IMR-90 (cell line): ENCODE measurements around the gene COL4A2. TPM values are rescaled to one million over a fixed set of nuclear protein-coding genes. Genes with fewer than 3 reads are reported as not detected.

Experiments used
- ATAC-seq: fragments of 200-7000 bp; cut with Tn5 transposase; 2 replicates; pipeline ENCODE4 v1.9.1; 2020; ENCODE audit warnings: low read depth, mild to moderate bottlenecking, moderate library complexity
- BruUV-seq: library from RNA; stranded (reverse); fragments of 400-500 nt; replicated peaks from 2 replicates; lab custom pipeline; 2021; lab: Mats Ljungman, UMichigan
- CTCF ChIA-PET: fragments of 300-600 bp; formaldehyde crosslinking; extraction: SDS; loops from one replicate; lab custom pipeline; 2021; ENCODE audit warnings: antibody characterized with exemption; lab: Yijun Ruan, JAX
- POLR2A ChIA-PET: fragments of 300-600 bp; sonication (Branson Sonifier 250); formaldehyde crosslinking; loops from one replicate; lab custom pipeline; 2022; ENCODE audit warnings: antibody characterized with exemption; ENCODE audit not compliant: unreplicated experiment; lab: Charles Lee
- DNase-seq: peaks from one replicate; pipeline ENCODE4 v3.0.0; 2013
- H2AFZ ChIP-seq: replicated peaks from 2 replicates; pipeline ENCODE3; 2013; ENCODE audit warnings: low read length, mild to moderate bottlenecking; ENCODE audit not compliant: poor library complexity
- H2AK5ac ChIP-seq: 2 replicates; pipeline ENCODE4 v1.6.1; 2013; ENCODE audit warnings: low read depth, low read length, inconsistent platforms
- H2AK9ac ChIP-seq: replicated peaks from 2 replicates; pipeline ENCODE3; 2013; ENCODE audit warnings: mild to moderate bottlenecking, low read depth, low read length, moderate library complexity; ENCODE audit not compliant: poor library complexity
- H2BK120ac ChIP-seq: 2 replicates; pipeline ENCODE4 v1.6.1; 2013; ENCODE audit warnings: low read depth, low read length, inconsistent platforms
- H2BK15ac ChIP-seq: 3 replicates; pipeline ENCODE4 v1.6.1; 2013; ENCODE audit warnings: low read depth, low read length, inconsistent platforms
- H2BK20ac ChIP-seq: 2 replicates; pipeline ENCODE4 v1.6.1; 2013; ENCODE audit warnings: low read depth, mild to moderate bottlenecking, inconsistent platforms, low read length, moderate library complexity
- H2BK5ac ChIP-seq: 2 replicates; pipeline ENCODE4 v1.6.1; 2013; ENCODE audit warnings: mild to moderate bottlenecking, low read depth, low read length, inconsistent platforms; ENCODE audit not compliant: poor library complexity, severe bottlenecking
- H3K14ac ChIP-seq: replicated peaks from 2 replicates; pipeline ENCODE4 v1.6.1; 2013; ENCODE audit warnings: low read depth, low read length, inconsistent platforms
- H3K18ac ChIP-seq: 2 replicates; pipeline ENCODE4 v1.6.1; 2013; ENCODE audit warnings: low read depth, low read length, control low read depth
- H3K23ac ChIP-seq: 2 replicates; pipeline ENCODE4 v1.6.1; 2013; ENCODE audit warnings: low read depth, low read length, inconsistent platforms
- H3K27ac ChIP-seq: 2 replicates; pipeline ENCODE4 v1.5.1; 2013; ENCODE audit warnings: mild to moderate bottlenecking, control low read depth, low read length; ENCODE audit not compliant: insufficient read depth
- H3K27me3 ChIP-seq: 2 replicates; pipeline ENCODE4 v1.6.1; 2013; ENCODE audit warnings: low read length; ENCODE audit not compliant: control insufficient read depth, insufficient read depth
- H3K36me3 ChIP-seq: 2 replicates; pipeline ENCODE4 v1.6.1; 2013; ENCODE audit warnings: low read length, mixed read lengths; ENCODE audit not compliant: control insufficient read depth, insufficient read depth
- H3K4ac ChIP-seq: 2 replicates; pipeline ENCODE4 v1.6.1; 2013; ENCODE audit warnings: low read depth, low read length, inconsistent platforms
- H3K4me1 ChIP-seq: 2 replicates; pipeline ENCODE4 v1.6.1; 2013; ENCODE audit warnings: low read length, mixed read lengths; ENCODE audit not compliant: control insufficient read depth, insufficient read depth
- H3K4me2 ChIP-seq: 2 replicates; pipeline ENCODE4 v1.6.1; 2013; ENCODE audit warnings: low read depth, mild to moderate bottlenecking, control low read depth, low read length, moderate library complexity
- H3K4me3 ChIP-seq: 2 replicates; pipeline ENCODE4 v1.5.1; 2013; ENCODE audit warnings: low read depth, mild to moderate bottlenecking, control low read depth, low read length, moderate library complexity; ENCODE audit not compliant: insufficient read depth
- H3K56ac ChIP-seq: 2 replicates; pipeline ENCODE4 v1.6.1; 2013; ENCODE audit warnings: low read length, inconsistent platforms; ENCODE audit not compliant: insufficient read depth; ENCODE audit errors: extremely low read depth
- H3K79me1 ChIP-seq, 2 experiments: 2 replicates each; pipeline ENCODE4 v1.6.1; 2013; ENCODE audit warnings: low read length in 2 of 2, inconsistent platforms in 1 of 2, low read depth in 1 of 2
- H3K9ac ChIP-seq: 2 replicates; pipeline ENCODE4 v1.6.1; 2013; ENCODE audit warnings: low read depth, low read length, control low read depth
- H3K9me1 ChIP-seq: 2 replicates; pipeline ENCODE4 v1.6.1; 2013; ENCODE audit warnings: low read length, inconsistent platforms; ENCODE audit not compliant: insufficient read depth
- H3K9me3 ChIP-seq: 2 replicates; pipeline ENCODE4 v1.6.1; 2013; ENCODE audit warnings: low read length; ENCODE audit not compliant: control insufficient read depth, insufficient read depth
- H4K20me1 ChIP-seq: 2 replicates; pipeline ENCODE4 v1.6.1; 2013; ENCODE audit warnings: low read length, inconsistent platforms; ENCODE audit not compliant: insufficient read depth
- H4K5ac ChIP-seq: 2 replicates; pipeline ENCODE4 v1.6.1; 2013; ENCODE audit warnings: mild to moderate bottlenecking, low read depth, low read length, control low read depth
- H4K8ac ChIP-seq, 2 experiments: 2 replicates each; pipeline ENCODE4 v1.6.1; 2013; ENCODE audit warnings: low read depth in 2 of 2, low read length in 2 of 2, control low read depth in 1 of 2, inconsistent platforms in 1 of 2
- H4K91ac ChIP-seq: 2 replicates; pipeline ENCODE4 v1.6.1; 2013; ENCODE audit warnings: low read depth, low read length, inconsistent platforms; ENCODE audit not compliant: insufficient read depth
- CEBPB ChIP-seq: IDR thresholded peaks from 2 replicates; pipeline ENCODE4 v1.6.1; 2012; ENCODE audit warnings: low read depth, low read length, improper control_type of control experiment
- CHD1 ChIP-seq: IDR thresholded peaks from 2 replicates; pipeline ENCODE4 v1.6.1; 2012; ENCODE audit warnings: low read depth, low read length, improper control_type of control experiment
- MAFK ChIP-seq: IDR thresholded peaks from 2 replicates; pipeline ENCODE4 v1.6.1; 2012; ENCODE audit warnings: low read depth, low read length, improper control_type of control experiment
- MAZ ChIP-seq: IDR thresholded peaks from 2 replicates; pipeline ENCODE4 v1.6.1; 2012; ENCODE audit warnings: low read depth, mild to moderate bottlenecking, low read length, improper control_type of control experiment, moderate library complexity, borderline replicate concordance
- MXI1 ChIP-seq: IDR thresholded peaks from 2 replicates; pipeline ENCODE4 v1.6.1; 2012; ENCODE audit warnings: low read depth, mild to moderate bottlenecking, low read length, moderate library complexity, borderline replicate concordance
- POLR2A ChIP-seq: IDR thresholded peaks from 2 replicates; pipeline ENCODE4 v1.6.1; 2012; ENCODE audit warnings: mild to moderate bottlenecking, low read depth, low read length
- SMC3 ChIP-seq: fragments of 150-350 bp; IDR thresholded peaks from 2 replicates; pipeline ENCODE4 v1.6.1; 2016; ENCODE audit warnings: low read depth, mild to moderate bottlenecking, antibody characterized with exemption, low read length, moderate library complexity
- WGBS, 2 experiments: methylation state at CpG; one replicate each; pipeline versions ENCODE4 v1.1.5 to v1.1.7; 2013; ENCODE audit warnings: missing lambda C conversion rate in 2 of 2; ENCODE audit not compliant: insufficient read length in 1 of 2; ENCODE audit errors: extremely low coverage in 2 of 2; 5-methylcytosine and 5-hydroxymethylcytosine counted together
- dilution Hi-C: fragments of 300-500 bp; cut with HindIII; formaldehyde crosslinking; loops from one replicate; pipeline ENCODE4 v1.14.3; 2018; ENCODE audit warnings: low sequenced_read_pairs; ENCODE audit not compliant: unreplicated experiment
- in situ Hi-C: fragments of 300-500 bp; cut with MboI; formaldehyde crosslinking; loops from 3 replicates; pipeline ENCODE4 v1.14.3; 2019; ENCODE audit warnings: low sequenced_read_pairs, inconsistent platforms, mixed read lengths
- intact Hi-C: fragments of 100-400 bp; cut with micrococcal nuclease; formaldehyde crosslinking; loops from 2 replicates; pipeline ENCODE4 v1.10.0; 2022
- polyA plus RNA-seq, 3 experiments: library from polyadenylated mRNA; depleted of rRNA; stranded (reverse); fragments of >200 nt; gene quantifications; 2 replicates each; pipeline ENCODE4 v1.2.3, GENCODE V29; 2012; ENCODE audit warnings: low replicate concordance in 1 of 3
- total RNA-seq: library from RNA; depleted of rRNA; stranded (reverse); fragments of >200 nt; gene quantifications from 2 replicates; pipeline ENCODE4 v1.2.3, GENCODE V29; 2012
- TF ChIP-seq, protein P1 (sequence below): fragments of 150-350 bp; IDR thresholded peaks from 2 replicates; pipeline ENCODE4 v1.6.1; 2017; ENCODE audit warnings: mild to moderate bottlenecking, antibody characterized with exemption, low read length, low read depth

Gene COL4A2
- total and polyA plus RNA-seq, 2 of the 4 experiments (the other 2 are of a cell fraction) = 90.7 to 457 TPM

DNA sequence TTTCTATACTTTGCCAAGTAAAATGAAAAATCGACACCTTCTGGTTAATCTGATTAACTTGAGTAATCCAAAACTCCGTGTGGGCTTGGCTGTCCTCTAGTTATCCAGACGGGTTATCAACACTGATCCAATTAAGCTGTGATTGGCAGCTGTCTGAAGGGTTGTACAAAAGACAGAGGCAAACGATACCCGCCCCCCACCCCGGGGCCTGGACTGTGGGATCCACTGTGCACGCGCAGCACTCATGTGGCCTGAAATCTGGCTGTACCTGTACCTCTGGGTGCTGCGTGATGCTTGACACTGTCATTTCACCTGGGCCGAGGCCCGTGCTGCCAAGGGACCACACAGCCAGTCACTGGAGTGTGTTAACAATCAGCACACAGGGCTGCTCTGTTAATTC is 53.5 kb downstream of the COL4A2 start:
- Histone ChIP-seq H3K4me2 (no peak overlapping the region), H3K9me1 (peaks cover 38% of the 10 kb centered on the region), H3K9ac (peak overlapping the region; percentile 36), H2AK9ac (no peak overlapping the region), H3K36me3 (peaks cover 34% of the 10 kb centered on the region), H3K4me1 (peaks cover 12% of the 10 kb centered on the region), H4K8ac (peak overlapping the region; percentile 55 to 79), H3K79me1 (peaks cover 34 to 84% of the 10 kb centered on the region in 2 experiments), H3K4ac (peak overlapping the region; percentile 81), H2BK120ac (peak overlapping the region; percentile 85), H3K4me3 (no peak overlapping the region), H2BK20ac (peak overlapping the region; percentile 81), H3K56ac (peak overlapping the region; percentile 76), H3K18ac (peak overlapping the region; percentile 95), H4K20me1 (peaks cover 21% of the 10 kb centered on the region), H2AK5ac (peak overlapping the region; percentile 98), H2BK15ac (peak overlapping the region; percentile 51; the same call in 2 of the 3 replicates), H2BK5ac (peak overlapping the region; percentile 98), H3K23ac (peak overlapping the region; percentile 61; the same call in 1 of the 2 replicates), H4K91ac (peak overlapping the region; percentile 94), H2AFZ (no peak overlapping the region), H3K27ac (peak overlapping the region; percentile 93), H3K27me3 (no peaks in the 10 kb centered on the region), H3K14ac (peak overlapping the region; percentile 51), H4K5ac (peak overlapping the region; percentile 93), H3K9me3 (no peaks in the 10 kb centered on the region)
- intact Hi-C loops = loop anchor here (1.0 kb wide), 1 partner anchor 52 kb away; no protein-coding TSS in a partner anchor
- in situ Hi-C loops = no loop called here
- ChIA-PET POLR2A (no interaction called here), CTCF (interaction anchor here (0.6 to 1.1 kb wide), 4 partner anchors 8 to 459 kb away, joined by 3 to 4 read pairs (median 4); no protein-coding TSS in a partner anchor)
- ATAC-seq (no peak), DNase-seq (no peak)
- WGBS, 2 experiments = 89% methylated on average over 3 of the region's 11 CpGs; no CpG with 5 or more reads in 1 of the 2 experiments
- no TSS peak for BruUV-seq
- dilution Hi-C loops = no loop called here
- TF ChIP-seq MAZ (no peak), SMC3 (no peak), CEBPB (no peak), POLR2A (peak; percentile 78), MXI1 (no peak), MAFK (no peak), CHD1 (no peak)
- TF ChIP-seq, protein P1, sequence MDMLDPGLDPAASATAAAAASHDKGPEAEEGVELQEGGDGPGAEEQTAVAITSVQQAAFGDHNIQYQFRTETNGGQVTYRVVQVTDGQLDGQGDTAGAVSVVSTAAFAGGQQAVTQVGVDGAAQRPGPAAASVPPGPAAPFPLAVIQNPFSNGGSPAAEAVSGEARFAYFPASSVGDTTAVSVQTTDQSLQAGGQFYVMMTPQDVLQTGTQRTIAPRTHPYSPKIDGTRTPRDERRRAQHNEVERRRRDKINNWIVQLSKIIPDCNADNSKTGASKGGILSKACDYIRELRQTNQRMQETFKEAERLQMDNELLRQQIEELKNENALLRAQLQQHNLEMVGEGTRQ = no peak
